Measurements from ENCODE around the gene SHISAL2A.

SHISAL2A gene

DNA sequence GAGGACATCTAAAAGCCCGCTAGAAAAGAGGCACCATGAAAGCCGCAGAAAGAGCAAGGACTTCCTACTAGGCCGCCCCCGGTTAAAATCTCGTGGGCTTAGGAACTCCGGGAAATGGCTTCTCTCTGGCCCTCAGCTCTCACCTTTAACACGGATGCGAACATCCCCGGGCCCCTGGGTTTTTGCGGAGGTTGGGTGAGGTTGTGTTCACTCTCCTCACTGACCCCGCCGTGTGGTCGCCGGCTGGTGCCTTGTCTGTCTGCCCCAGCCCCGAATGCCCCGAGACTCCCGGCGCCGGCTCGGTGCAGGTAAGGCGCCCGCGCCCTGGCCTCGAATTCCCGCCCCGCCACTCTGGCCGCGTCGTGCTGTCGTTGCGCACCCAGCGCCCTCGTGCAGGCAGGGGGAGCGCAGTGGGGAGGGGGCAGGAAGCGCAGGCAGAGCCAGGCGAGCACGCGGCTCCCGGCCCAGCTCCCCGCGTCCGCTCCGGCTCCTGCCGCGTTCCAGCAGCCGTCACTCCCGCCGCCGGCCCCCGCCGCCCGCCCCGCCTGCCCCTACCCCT, at the start of gene SHISAL2A:
Gene SHISAL2A, plus strand, starts transcription at position 437 of the 559 bp plus-strand sequence. CDS start 326 bp downstream, outside the sequence.
- Histone ChIP-seq H3K79me2 (ENCODE audit: insufficient read depth, low read length) (no peaks in the 10 kb centered on the region), H3K4me2 (ENCODE audit: insufficient read depth, low read length) (no peak within 1 kb of the TSS), H3K27ac (ENCODE audit: low read length) (no peak within 1 kb of the TSS), H3K4me3 (ENCODE audit: low read depth in 1 of 2, low read length in 2 of 2) (no peak within 1 kb of the TSS), H2AFZ (ENCODE audit: low read depth, low read length) (no peak within 1 kb of the TSS), H3K4me1 (ENCODE audit: insufficient read depth, low read length) (peaks cover 12% of the 10 kb centered on the region), H3K36me3 (ENCODE audit: insufficient read depth, low read length) (no peaks in the 10 kb centered on the region), H3K9ac (ENCODE audit: low read depth, low read length) (no peak within 1 kb of the TSS), H4K20me1 (ENCODE audit: insufficient read depth, low read length) (no peaks in the 10 kb centered on the region), H3K9me3 (ENCODE audit: insufficient read depth, low read length, severe bottlenecking) (no peaks in the 10 kb centered on the region), H3K27me3 (ENCODE audit: insufficient read depth, low read length, poor library complexity) (no peaks in the 10 kb centered on the region)
- no peak for ATAC-seq (ENCODE audit: insufficient read depth, low read depth)
- TF ChIP-seq EZH2 (IDR thresholded peaks at IDR 0.05; ENCODE audit: borderline replicate concordance, low read depth, low read length, severe bottlenecking) = no peak
- DNase-seq = no peak

GRCh38 chr1:52585474-52585873, 47.5 kb upstream of the SHISAL2A start:
- no peaks in the 10 kb centered on the region for H3K36me3 ChIP-seq (ENCODE audit: insufficient read depth, low read length)
- no peak overlapping the region for H3K4me3 ChIP-seq (ENCODE audit: low read depth in 1 of 2, low read length in 2 of 2)
- H3K9ac ChIP-seq (ENCODE audit: low read depth, low read length) = no peak overlapping the region
- no peak for ATAC-seq (ENCODE audit: insufficient read depth, low read depth)
- H3K79me2 ChIP-seq (ENCODE audit: insufficient read depth, low read length) = no peaks in the 10 kb centered on the region
- no peak overlapping the region for H2AFZ ChIP-seq (ENCODE audit: low read depth, low read length)
- H3K4me2 ChIP-seq (ENCODE audit: insufficient read depth, low read length) = no peak overlapping the region
- TF ChIP-seq CTCF (IDR thresholded peaks at IDR 0.05; ENCODE audit: borderline replicate concordance, extremely low read depth, low read length, poor library complexity, severe bottlenecking) = no peak
- TF ChIP-seq EZH2 (IDR thresholded peaks at IDR 0.05; ENCODE audit: borderline replicate concordance, low read depth, low read length, severe bottlenecking) = no peak
- no peaks in the 10 kb centered on the region for H4K20me1 ChIP-seq (ENCODE audit: insufficient read depth, low read length)
- no peaks in the 10 kb centered on the region for H3K27me3 ChIP-seq (ENCODE audit: insufficient read depth, low read length, poor library complexity)
- no peaks in the 10 kb centered on the region for H3K9me3 ChIP-seq (ENCODE audit: insufficient read depth, low read length, severe bottlenecking)
- no peak for DNase-seq
- H3K27ac ChIP-seq (ENCODE audit: low read length) = no peak overlapping the region
- H3K4me1 ChIP-seq (ENCODE audit: insufficient read depth, low read length) = no peaks in the 10 kb centered on the region

DNA sequence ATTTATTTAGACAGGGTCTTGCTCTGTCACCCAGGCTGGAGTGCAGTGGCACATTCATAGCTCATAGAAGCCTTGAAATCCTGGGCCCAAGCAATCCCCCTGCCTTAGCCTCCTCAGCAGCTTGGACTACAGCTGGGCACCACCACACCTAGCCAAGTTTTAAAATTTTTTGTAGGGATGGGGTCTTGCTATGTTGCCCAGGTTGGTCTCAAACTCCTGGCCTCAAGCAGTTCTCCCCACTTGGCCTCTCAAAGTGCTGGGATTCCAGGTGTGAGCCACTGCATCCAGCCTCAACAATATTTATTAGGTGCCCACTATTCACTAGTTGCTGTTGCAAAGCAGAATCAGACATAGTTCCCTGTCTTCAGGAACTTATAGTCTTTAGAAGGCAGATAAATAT, 44.9 kb upstream of the SHISAL2A start:
- DNase-seq (no peak), ATAC-seq (ENCODE audit: insufficient read depth, low read depth) (no peak)
- Histone ChIP-seq H3K4me1 (ENCODE audit: insufficient read depth, low read length) (no peaks in the 10 kb centered on the region), H3K9ac (ENCODE audit: low read depth, low read length) (no peak overlapping the region), H3K9me3 (ENCODE audit: insufficient read depth, low read length, severe bottlenecking) (no peaks in the 10 kb centered on the region), H3K4me2 (ENCODE audit: insufficient read depth, low read length) (no peak overlapping the region), H3K4me3 (ENCODE audit: low read depth in 1 of 2, low read length in 2 of 2) (no peak overlapping the region), H2AFZ (ENCODE audit: low read depth, low read length) (no peak overlapping the region), H3K79me2 (ENCODE audit: insufficient read depth, low read length) (no peaks in the 10 kb centered on the region), H3K27me3 (ENCODE audit: insufficient read depth, low read length, poor library complexity) (no peaks in the 10 kb centered on the region), H4K20me1 (ENCODE audit: insufficient read depth, low read length) (no peaks in the 10 kb centered on the region), H3K36me3 (ENCODE audit: insufficient read depth, low read length) (no peaks in the 10 kb centered on the region), H3K27ac (ENCODE audit: low read length) (no peak overlapping the region)
- TF ChIP-seq CTCF (IDR thresholded peaks at IDR 0.05; ENCODE audit: borderline replicate concordance, extremely low read depth, low read length, poor library complexity, severe bottlenecking) (no peak), EZH2 (IDR thresholded peaks at IDR 0.05; ENCODE audit: borderline replicate concordance, low read depth, low read length, severe bottlenecking) (no peak)

DNA sequence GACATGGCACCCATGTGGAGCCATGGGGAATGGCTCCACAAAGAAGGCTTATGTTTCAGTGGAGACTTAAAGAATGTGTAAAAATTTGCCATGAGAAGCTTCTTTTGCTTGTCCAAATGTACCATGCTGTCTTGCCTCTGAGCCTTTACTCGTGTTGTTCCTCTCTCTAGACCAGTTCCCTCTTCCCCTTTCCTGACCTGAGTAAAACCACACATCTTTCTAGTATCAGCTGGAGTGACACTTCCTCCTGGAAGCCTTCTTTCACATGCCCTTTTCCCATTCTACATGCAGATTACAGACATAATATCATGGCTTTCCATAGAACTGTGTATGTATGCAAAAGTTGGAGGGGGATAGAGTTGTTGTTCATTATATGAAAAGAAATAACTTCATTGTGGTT, 44.4 kb upstream of the SHISAL2A start:
- no peaks in the 10 kb centered on the region for H3K4me1 ChIP-seq (ENCODE audit: insufficient read depth, low read length)
- no peaks in the 10 kb centered on the region for H3K9me3 ChIP-seq (ENCODE audit: insufficient read depth, low read length, severe bottlenecking)
- DNase-seq (no peak), ATAC-seq (ENCODE audit: insufficient read depth, low read depth) (no peak)
- TF ChIP-seq CTCF (IDR thresholded peaks at IDR 0.05; ENCODE audit: borderline replicate concordance, extremely low read depth, low read length, poor library complexity, severe bottlenecking) = no peak
- no peak for TF ChIP-seq EZH2 (IDR thresholded peaks at IDR 0.05; ENCODE audit: borderline replicate concordance, low read depth, low read length, severe bottlenecking)
- H2AFZ ChIP-seq (ENCODE audit: low read depth, low read length) = peak overlapping the region; percentile 49
- no peaks in the 10 kb centered on the region for H4K20me1 ChIP-seq (ENCODE audit: insufficient read depth, low read length)
- H3K9ac ChIP-seq (ENCODE audit: low read depth, low read length) = no peak overlapping the region
- no peak overlapping the region for H3K4me2 ChIP-seq (ENCODE audit: insufficient read depth, low read length)
- H3K27me3 ChIP-seq (ENCODE audit: insufficient read depth, low read length, poor library complexity) = no peaks in the 10 kb centered on the region
- no peak overlapping the region for H3K4me3 ChIP-seq (ENCODE audit: low read depth in 1 of 2, low read length in 2 of 2)
- H3K36me3 ChIP-seq (ENCODE audit: insufficient read depth, low read length) = no peaks in the 10 kb centered on the region
- no peaks in the 10 kb centered on the region for H3K79me2 ChIP-seq (ENCODE audit: insufficient read depth, low read length)
- no peak overlapping the region for H3K27ac ChIP-seq (ENCODE audit: low read length)
